Measurements from ENCODE around the gene ZNF266. TPM values are rescaled to one million over a fixed set of nuclear protein-coding genes. Genes with fewer than 3 reads are reported as not detected.
A peak's percentile ranks its signal among the peaks of the same experiment; 100 is the strongest.

Gene ZNF266
- total and polyA plus RNA-seq, 2 of the 8 experiments (the other 6 are each of a cell fraction or from before 2014, with no cell fraction given), result 6.6 to 15.3 TPM

DNA sequence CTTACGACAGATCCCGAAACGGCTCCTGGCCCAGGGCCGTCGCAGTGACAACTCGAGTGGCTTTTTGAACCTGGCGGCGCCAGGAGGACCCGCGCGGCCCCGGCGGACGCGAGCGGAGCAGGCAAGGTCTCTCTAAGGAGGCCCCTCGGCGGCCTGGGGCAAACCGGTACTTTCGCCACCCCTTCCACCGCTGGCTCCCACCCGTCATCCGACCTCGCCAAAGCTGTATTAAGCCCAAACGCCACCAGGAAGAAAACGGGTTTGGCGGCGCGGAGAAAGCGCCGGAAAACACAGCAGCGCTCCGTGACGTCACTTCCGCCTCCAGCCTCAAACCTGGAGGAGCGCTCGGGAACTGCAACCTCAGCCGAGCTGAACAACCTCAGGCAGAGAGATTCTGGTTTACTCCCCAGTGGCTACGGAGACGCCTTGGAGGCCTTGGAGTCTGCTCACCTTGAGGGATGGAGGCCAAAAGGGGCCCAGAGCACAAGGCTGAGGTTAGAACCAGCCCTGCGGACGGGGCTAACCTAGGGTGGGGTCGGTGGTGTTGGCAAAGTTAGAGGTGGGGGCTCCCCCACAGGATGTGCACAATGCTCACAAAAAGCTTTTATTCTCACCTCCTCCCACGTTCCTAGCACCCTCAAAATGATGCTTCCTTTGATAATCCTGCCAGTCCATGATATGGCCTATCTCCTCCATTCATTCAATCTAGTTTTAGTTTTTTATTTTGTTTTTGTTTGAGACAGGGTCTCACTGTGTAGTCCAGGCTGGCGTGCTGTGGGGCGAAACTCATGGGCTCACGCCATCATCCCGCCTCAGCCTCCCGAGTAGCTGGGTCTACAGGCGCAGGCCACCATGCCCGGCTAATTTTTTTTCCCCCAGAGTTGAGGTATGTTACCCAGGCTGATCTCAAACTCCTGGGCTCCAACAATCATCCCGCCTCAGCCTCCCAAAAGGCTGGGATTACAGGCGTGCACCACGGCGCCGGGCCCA, at the start of gene ZNF266 (continued):
- TF ChIP-seq RNF2 (IDR thresholded peaks at IDR 0.05; ENCODE audit: borderline replicate concordance, low read depth, low read length, missing control alignments, poor library complexity, severe bottlenecking) (no peak), POLR2AphosphoS5 (IDR thresholded peaks at IDR 0.05; ENCODE audit: low read depth, low read length) (peak; percentile 86), TBP (IDR thresholded peaks at IDR 0.05; ENCODE audit: low read depth, low read length) (peak; percentile 85), POLR2A (IDR thresholded peaks at IDR 0.05; ENCODE audit: control extremely low read depth in 1 of 2, low read depth in 2 of 2, low read length in 2 of 2) (peak; percentile 89 to 96), TAF1 (IDR thresholded peaks at IDR 0.05; ENCODE audit: low read depth, low read length) (peak; percentile 93), CBX8 (IDR thresholded peaks at IDR 0.05; ENCODE audit: borderline replicate concordance, low read depth, low read length) (no peak), FOSL1 (IDR thresholded peaks at IDR 0.05; ENCODE audit: insufficient read depth, low read depth, low read length) (no peak), PHF8 (conservative IDR thresholded peaks at IDR 0.05; ENCODE audit: low read depth, low read length) (peak; percentile 87), SIX5 (IDR thresholded peaks at IDR 0.05; ENCODE audit: low read depth, low read length) (no peak), EGR1 (IDR thresholded peaks at IDR 0.05; ENCODE audit: borderline replicate concordance, low read depth, low read length) (no peak), TAF7 (optimal IDR thresholded peaks at IDR 0.05; ENCODE audit: borderline replicate concordance, low read depth, low read length) (peak; percentile 92), HDAC6 (IDR thresholded peaks at IDR 0.05; ENCODE audit: low read depth, low read length) (no peak), CHD2 (IDR thresholded peaks at IDR 0.05; ENCODE audit: low read length) (no peak), SIRT6 (IDR thresholded peaks at IDR 0.05; ENCODE audit: low read length) (no peak), CBX5 (IDR thresholded peaks at IDR 0.05; ENCODE audit: low read depth, low read length) (no peak), TCF12 (IDR thresholded peaks at IDR 0.05; ENCODE audit: low read depth, low read length) (no peak), CHD1 (IDR thresholded peaks at IDR 0.05; ENCODE audit: low read depth, low read length) (no peak), BCL11A (IDR thresholded peaks at IDR 0.05; ENCODE audit: low read depth in 2 of 2, low read length in 2 of 2) (no peak)
- TF ChIP-seq, protein P1, sequence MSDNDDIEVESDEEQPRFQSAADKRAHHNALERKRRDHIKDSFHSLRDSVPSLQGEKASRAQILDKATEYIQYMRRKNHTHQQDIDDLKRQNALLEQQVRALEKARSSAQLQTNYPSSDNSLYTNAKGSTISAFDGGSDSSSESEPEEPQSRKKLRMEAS (IDR thresholded peaks at IDR 0.05), result peak; percentile 38; the same call in 1 of the 2 replicates
- TF ChIP-seq, protein P2, sequence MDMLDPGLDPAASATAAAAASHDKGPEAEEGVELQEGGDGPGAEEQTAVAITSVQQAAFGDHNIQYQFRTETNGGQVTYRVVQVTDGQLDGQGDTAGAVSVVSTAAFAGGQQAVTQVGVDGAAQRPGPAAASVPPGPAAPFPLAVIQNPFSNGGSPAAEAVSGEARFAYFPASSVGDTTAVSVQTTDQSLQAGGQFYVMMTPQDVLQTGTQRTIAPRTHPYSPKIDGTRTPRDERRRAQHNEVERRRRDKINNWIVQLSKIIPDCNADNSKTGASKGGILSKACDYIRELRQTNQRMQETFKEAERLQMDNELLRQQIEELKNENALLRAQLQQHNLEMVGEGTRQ (IDR thresholded peaks at IDR 0.05; ENCODE audit: low read length), result no peak
